ENCODE measurements around the gene TPCN1. TPM values are rescaled to one million over a fixed set of nuclear protein-coding genes. Genes with fewer than 3 reads are reported as not detected.

The TPCN1 gene
- total RNA-seq, 4 donors from 2014 or later = 66.7 to 199 (median 112) TPM

DNA sequence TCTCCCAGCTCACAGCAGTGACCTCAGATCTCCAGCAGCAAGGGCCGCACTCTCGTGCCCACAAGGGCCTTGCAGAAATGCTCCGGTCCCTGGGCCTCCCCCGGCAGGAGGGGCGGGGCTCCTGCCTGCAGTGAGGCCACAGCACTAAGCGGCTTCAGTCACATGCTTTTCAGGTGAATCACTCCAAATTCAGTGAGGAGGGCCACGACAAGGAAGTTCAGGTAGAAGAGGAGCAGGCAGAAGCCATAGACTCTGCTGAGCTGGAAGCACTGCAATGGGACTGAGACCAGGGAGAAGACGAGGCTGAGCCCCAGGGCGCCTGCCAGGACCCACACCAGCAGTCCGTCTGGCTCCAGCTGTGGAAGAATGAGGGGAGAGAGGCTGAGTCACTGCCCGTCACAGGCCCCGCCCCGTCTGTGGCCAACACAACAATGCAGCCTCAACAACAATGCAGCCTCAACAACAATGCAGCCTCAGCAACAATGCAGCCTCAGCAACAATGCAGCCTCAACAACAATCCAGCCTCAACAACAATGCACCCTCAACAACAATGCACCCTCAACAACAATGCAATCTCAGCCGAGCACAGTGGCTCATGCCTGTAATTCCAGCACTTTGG, 78.5 kb downstream of the TPCN1 start:
- peak overlapping the region in 2 of 4 donors; percentile 3 to 59 for H3K27ac ChIP-seq
- no peak overlapping the region for H3K4me3 ChIP-seq
- H3K4me1 ChIP-seq = peaks cover 0 to 9% (median 0%) of the 10 kb centered on the region in 4 donors
- no peak for TF ChIP-seq POLR2A (IDR thresholded peaks at IDR 0.05)
- TF ChIP-seq, protein P1, sequence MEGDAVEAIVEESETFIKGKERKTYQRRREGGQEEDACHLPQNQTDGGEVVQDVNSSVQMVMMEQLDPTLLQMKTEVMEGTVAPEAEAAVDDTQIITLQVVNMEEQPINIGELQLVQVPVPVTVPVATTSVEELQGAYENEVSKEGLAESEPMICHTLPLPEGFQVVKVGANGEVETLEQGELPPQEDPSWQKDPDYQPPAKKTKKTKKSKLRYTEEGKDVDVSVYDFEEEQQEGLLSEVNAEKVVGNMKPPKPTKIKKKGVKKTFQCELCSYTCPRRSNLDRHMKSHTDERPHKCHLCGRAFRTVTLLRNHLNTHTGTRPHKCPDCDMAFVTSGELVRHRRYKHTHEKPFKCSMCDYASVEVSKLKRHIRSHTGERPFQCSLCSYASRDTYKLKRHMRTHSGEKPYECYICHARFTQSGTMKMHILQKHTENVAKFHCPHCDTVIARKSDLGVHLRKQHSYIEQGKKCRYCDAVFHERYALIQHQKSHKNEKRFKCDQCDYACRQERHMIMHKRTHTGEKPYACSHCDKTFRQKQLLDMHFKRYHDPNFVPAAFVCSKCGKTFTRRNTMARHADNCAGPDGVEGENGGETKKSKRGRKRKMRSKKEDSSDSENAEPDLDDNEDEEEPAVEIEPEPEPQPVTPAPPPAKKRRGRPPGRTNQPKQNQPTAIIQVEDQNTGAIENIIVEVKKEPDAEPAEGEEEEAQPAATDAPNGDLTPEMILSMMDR (IDR thresholded peaks at IDR 0.05) = no peak
- DNase-seq = peak in 1 of 3 donors; percentile 55
- no peaks in the 10 kb centered on the region for H3K27me3 ChIP-seq
- peaks cover 0 to 67% (median 0%) of the 10 kb centered on the region in 3 donors for H3K36me3 ChIP-seq
- H3K9me3 ChIP-seq = no peaks in the 10 kb centered on the region

DNA sequence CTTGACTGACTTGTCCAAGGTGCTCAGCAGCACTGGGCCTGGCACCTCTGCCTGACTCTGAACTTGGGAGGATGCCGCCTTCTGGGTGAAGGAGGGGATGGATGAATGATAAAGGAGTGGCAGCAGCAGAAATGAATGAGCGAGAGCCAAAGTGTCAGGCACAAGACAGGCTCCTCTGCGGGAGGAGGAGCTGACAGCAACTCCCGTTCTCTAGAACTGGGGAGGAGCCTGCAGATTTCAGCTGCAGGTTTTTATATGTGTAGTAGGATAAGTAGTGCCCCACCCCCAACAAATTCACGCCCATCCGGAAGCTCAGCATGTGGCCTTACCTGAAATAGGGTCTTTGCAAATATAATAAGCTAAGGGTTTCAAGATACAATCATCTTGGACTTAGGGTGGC, 80.5 kb downstream of the TPCN1 start:
- H3K36me3 ChIP-seq = peaks cover 0 to 66% (median 0%) of the 10 kb centered on the region in 3 donors

DNA sequence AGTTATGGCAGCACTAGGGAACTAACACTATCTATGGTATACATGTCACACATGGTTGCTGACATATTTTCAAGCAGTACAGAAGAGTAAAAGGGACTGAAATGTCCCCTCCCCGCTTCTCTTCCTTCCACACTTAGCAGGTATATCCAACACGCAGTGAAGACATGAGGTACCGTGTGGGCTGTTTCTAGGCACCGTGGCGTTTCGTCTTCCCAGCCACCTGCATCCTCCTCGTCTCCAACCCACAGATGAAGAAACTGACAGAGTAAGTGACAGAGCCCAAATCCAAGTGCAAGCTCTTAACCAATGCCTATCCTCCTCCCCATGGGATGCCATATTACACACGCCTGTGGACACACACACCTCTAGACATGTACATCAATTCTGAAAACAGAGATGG, 81.2 kb downstream of the TPCN1 start:
- TF ChIP-seq, protein P1 (IDR thresholded peaks at IDR 0.05) = no peak
- TF ChIP-seq POLR2A (IDR thresholded peaks at IDR 0.05) = no peak
- H3K4me1 ChIP-seq = peaks cover 0 to 9% (median 0%) of the 10 kb centered on the region in 4 donors
- H3K4me3 ChIP-seq = no peak overlapping the region
- H3K27ac ChIP-seq = no peak overlapping the region
- H3K9me3 ChIP-seq = no peaks in the 10 kb centered on the region
- H3K27me3 ChIP-seq = no peaks in the 10 kb centered on the region
- no peak for DNase-seq
- peaks cover 0 to 66% (median 0%) of the 10 kb centered on the region in 3 donors for H3K36me3 ChIP-seq

More for the DNA sequence above, 80.5 kb downstream of the TPCN1 start:
- no peak overlapping the region for H3K4me3 ChIP-seq
- no peaks in the 10 kb centered on the region for H3K9me3 ChIP-seq
- H3K4me1 ChIP-seq = peaks cover 0 to 9% (median 0%) of the 10 kb centered on the region in 4 donors
- TF ChIP-seq, protein P1 (IDR thresholded peaks at IDR 0.05) = no peak
- TF ChIP-seq POLR2A (IDR thresholded peaks at IDR 0.05) = no peak
- no peaks in the 10 kb centered on the region for H3K27me3 ChIP-seq
- H3K27ac ChIP-seq = no peak overlapping the region
- DNase-seq = no peak

DNA sequence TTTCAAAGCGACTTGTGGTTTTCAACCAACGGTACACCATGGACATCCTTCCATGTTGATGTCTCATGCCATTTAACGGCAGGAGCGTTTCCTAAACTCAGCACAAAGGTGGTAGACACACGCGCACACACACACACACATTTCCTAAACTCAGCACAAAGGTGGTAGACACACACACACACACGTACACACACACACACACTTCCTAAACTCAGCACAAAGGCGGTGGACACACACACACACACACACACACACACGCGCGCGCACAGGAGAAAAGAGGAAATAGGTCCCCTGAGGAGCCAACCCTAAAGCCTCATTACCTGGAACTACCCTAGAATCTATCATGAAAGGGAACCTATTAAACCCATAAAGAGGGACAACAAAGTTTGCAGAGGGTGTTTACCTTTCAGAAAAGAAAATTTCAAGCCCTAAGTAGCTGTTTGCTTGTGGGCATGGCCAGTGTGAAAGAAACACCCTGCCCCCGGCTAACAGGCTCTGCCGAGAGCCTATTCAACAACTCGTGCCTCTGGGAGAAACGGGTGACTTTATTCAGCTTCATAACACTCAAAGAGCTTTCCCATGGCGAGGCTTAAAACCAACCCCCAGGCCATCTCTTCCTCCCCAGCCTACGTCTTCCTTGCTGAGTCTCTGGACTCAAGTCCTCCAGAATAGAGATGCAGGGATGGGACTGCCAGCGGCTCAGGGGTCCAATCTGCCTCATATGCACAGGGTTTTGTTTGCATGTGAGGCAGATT, 81.8 kb downstream of the TPCN1 start:
- Histone ChIP-seq H3K27ac (no peak overlapping the region), H3K27me3 (no peaks in the 10 kb centered on the region), H3K4me3 (no peak overlapping the region), H3K4me1 (peaks cover 0 to 9% (median 0%) of the 10 kb centered on the region in 4 donors), H3K9me3 (no peaks in the 10 kb centered on the region), H3K36me3 (peaks cover 0 to 72% (median 0%) of the 10 kb centered on the region in 3 donors)
- TF ChIP-seq, protein P1 (IDR thresholded peaks at IDR 0.05) = no peak
- no peak for TF ChIP-seq POLR2A (IDR thresholded peaks at IDR 0.05)
- peak in 1 of 3 donors; percentile 24 for DNase-seq

DNA sequence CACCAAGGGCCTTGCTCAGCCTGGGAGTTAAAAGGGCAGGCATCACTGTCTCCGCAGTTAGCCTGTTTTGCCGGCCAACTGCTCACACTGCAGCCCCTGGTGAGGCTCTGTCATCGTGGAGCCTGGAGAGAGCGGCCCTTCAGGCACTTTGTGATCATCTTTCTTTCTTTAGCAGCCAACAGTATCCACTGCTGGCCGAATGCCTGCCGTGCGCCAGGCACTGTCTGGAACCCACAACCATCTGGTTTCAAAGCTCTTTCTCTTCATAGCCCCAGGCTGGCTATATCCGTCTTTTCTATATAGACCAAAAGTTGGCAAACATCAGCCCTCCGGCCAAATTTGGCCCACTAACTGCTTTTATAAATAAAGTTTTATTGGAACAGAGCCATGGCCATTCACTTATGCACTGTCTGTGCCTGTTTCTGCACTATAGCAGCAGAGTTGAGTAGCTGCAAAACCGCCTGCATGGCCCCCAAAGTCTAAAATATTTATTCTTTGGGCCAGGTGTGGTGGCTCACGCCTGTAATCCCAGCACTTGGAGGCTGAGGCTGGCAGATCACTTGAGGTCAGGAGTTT, 84.1 kb downstream of the TPCN1 start:
- Histone ChIP-seq H3K36me3 (peaks cover 0 to 78% (median 0%) of the 10 kb centered on the region in 3 donors), H3K4me1 (no peaks in the 10 kb centered on the region), H3K9me3 (no peaks in the 10 kb centered on the region), H3K27me3 (no peaks in the 10 kb centered on the region), H3K4me3 (no peak overlapping the region), H3K27ac (no peak overlapping the region)
- DNase-seq = no peak
- TF ChIP-seq POLR2A (IDR thresholded peaks at IDR 0.05) = no peak
- TF ChIP-seq, protein P1 (IDR thresholded peaks at IDR 0.05) = no peak

Data from Peyer's patch (tissue), 4 donors.